ENCODE measurements around the gene RBMS1. TPM values are rescaled to one million over a fixed set of nuclear protein-coding genes. Genes with fewer than 3 reads are reported as not detected.

Gene RBMS1
- total and polyA plus RNA-seq, 2 of the 13 experiments (the other 11 are each of a cell fraction or from before 2014, with no cell fraction given) = 55.5 to 110 TPM

DNA sequence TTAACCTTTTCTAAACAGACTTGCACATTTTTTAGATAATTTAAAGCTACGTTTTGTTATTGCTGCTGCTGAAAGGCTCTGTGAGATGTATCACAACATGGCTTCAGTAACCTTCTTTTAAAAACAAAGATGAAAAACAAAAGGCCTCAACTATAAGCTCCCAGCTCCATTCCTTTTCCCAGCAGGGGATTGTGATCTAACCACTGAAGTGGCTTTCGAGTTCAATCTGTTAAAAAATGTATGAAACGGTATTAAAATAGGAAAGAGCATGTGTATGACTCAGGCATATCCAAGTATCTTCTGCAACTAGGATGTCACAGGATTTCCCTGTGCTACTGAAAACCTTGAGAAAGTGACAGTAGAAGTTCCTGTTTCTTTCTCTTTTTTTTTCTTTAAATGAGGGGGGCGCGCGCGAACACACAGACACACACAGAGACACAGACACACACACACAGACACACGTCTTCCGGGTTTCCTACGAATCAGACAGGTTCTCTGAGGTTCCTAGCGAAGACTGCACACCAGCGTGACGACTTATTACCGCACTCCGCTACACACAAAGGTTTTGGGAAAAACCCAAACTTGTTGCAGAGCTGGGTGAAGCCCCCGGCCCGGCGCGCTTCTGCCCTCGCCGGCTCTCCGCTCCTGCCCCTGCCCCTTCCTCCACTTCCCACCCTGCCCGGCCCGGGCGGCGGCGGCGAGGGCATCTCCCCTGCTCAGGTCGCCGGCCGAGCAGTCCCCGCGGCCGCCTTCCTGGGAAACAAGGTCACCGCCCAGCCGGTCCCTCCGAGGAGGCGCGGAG lies 86.8 kb downstream of the RBMS1 start (continued):
- TF ChIP-seq, protein P1, sequence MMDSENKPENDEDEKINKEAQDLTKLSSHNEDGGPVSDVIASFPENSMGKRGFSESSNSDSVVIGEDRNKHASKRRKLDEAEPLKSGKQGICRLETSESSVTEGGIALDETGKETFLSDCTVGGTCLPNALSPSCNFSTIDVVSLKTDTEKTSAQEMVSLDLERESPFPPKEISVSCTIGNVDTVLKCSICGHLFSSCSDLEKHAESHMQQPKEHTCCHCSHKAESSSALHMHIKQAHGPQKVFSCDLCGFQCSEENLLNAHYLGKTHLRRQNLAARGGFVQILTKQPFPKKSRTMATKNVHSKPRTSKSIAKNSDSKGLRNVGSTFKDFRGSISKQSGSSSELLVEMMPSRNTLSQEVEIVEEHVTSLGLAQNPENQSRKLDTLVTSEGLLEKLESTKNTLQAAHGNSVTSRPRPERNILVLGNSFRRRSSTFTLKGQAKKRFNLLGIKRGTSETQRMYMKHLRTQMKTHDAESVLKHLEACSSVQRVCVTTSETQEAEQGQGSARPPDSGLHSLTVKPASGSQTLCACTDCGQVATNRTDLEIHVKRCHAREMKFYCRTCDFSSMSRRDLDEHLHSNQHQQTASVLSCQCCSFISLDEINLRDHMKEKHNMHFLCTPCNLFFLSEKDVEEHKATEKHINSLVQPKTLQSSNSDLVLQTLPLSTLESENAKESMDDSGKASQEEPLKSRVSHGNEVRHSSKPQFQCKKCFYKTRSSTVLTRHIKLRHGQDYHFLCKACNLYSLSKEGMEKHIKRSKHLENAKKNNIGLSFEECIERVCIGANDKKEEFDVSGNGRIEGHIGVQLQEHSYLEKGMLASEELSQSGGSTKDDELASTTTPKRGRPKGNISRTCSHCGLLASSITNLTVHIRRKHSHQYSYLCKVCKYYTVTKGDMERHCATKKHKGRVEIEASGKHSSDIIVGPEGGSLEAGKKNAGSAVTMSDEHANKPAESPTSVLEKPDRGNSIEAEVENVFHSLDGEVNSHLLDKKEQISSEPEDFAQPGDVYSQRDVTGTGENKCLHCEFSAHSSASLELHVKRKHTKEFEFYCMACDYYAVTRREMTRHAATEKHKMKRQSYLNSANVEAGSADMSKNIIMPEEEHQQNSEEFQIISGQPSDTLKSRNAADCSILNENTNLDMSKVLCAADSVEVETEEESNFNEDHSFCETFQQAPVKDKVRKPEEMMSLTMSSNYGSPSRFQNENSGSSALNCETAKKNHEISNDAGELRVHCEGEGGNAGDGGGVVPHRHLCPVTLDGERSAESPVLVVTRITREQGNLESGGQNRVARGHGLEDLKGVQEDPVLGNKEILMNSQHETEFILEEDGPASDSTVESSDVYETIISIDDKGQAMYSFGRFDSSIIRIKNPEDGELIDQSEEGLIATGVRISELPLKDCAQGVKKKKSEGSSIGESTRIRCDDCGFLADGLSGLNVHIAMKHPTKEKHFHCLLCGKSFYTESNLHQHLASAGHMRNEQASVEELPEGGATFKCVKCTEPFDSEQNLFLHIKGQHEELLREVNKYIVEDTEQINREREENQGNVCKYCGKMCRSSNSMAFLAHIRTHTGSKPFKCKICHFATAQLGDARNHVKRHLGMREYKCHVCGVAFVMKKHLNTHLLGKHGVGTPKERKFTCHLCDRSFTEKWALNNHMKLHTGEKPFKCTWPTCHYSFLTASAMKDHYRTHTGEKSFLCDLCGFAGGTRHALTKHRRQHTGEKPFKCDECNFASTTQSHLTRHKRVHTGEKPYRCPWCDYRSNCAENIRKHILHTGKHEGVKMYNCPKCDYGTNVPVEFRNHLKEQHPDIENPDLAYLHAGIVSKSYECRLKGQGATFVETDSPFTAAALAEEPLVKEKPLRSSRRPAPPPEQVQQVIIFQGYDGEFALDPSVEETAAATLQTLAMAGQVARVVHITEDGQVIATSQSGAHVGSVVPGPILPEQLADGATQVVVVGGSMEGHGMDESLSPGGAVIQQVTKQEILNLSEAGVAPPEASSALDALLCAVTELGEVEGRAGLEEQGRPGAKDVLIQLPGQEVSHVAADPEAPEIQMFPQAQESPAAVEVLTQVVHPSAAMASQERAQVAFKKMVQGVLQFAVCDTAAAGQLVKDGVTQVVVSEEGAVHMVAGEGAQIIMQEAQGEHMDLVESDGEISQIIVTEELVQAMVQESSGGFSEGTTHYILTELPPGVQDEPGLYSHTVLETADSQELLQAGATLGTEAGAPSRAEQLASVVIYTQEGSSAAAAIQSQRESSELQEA (CRISPR knock-in tag; IDR thresholded peaks at IDR 0.05; ENCODE audit: not compliant biosample characterization) = no peak
- no peak for TF ChIP-seq SMARCC2 (IDR thresholded peaks at IDR 0.05)
- TF ChIP-seq ZSCAN9 (CRISPR knock-in tag; IDR thresholded peaks at IDR 0.05; ENCODE audit: borderline replicate concordance) = no peak
- TF ChIP-seq ELF1 (CRISPR knock-in tag; IDR thresholded peaks at IDR 0.05) = peak; percentile 61
- TF ChIP-seq ZNF777 (CRISPR knock-in tag; IDR thresholded peaks at IDR 0.05) = no peak; the same call in 1 of the 2 replicates
- TF ChIP-seq ZBTB1 (CRISPR knock-in tag; IDR thresholded peaks at IDR 0.05; ENCODE audit: borderline replicate concordance) = no peak
- no peak for TF ChIP-seq LCORL (IDR thresholded peaks at IDR 0.05)
- TF ChIP-seq LCORL (CRISPR knock-in tag; IDR thresholded peaks at IDR 0.05) = no peak
- no peak for TF ChIP-seq ZMYM4 (CRISPR knock-in tag; IDR thresholded peaks at IDR 0.05)
- TF ChIP-seq RFXAP (CRISPR knock-in tag; IDR thresholded peaks at IDR 0.05; ENCODE audit: borderline replicate concordance) = no peak; the same call in 1 of the 2 replicates
- TF ChIP-seq, protein P2, sequence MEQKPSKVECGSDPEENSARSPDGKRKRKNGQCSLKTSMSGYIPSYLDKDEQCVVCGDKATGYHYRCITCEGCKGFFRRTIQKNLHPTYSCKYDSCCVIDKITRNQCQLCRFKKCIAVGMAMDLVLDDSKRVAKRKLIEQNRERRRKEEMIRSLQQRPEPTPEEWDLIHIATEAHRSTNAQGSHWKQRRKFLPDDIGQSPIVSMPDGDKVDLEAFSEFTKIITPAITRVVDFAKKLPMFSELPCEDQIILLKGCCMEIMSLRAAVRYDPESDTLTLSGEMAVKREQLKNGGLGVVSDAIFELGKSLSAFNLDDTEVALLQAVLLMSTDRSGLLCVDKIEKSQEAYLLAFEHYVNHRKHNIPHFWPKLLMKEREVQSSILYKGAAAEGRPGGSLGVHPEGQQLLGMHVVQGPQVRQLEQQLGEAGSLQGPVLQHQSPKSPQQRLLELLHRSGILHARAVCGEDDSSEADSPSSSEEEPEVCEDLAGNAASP (CRISPR knock-in tag; IDR thresholded peaks at IDR 0.05; ENCODE audit: borderline replicate concordance) = no peak
- no peak for TF ChIP-seq FOXM1 (CRISPR knock-in tag; IDR thresholded peaks at IDR 0.05)
- TF ChIP-seq ZNF557 (CRISPR knock-in tag; IDR thresholded peaks at IDR 0.05) = no peak
- no peak for TF ChIP-seq WIZ (CRISPR knock-in tag; IDR thresholded peaks at IDR 0.05)
- TF ChIP-seq, protein P3, sequence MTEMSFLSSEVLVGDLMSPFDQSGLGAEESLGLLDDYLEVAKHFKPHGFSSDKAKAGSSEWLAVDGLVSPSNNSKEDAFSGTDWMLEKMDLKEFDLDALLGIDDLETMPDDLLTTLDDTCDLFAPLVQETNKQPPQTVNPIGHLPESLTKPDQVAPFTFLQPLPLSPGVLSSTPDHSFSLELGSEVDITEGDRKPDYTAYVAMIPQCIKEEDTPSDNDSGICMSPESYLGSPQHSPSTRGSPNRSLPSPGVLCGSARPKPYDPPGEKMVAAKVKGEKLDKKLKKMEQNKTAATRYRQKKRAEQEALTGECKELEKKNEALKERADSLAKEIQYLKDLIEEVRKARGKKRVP (CRISPR knock-in tag; IDR thresholded peaks at IDR 0.05) = no peak
- no peak for TF ChIP-seq IKZF4 (CRISPR knock-in tag; IDR thresholded peaks at IDR 0.05; ENCODE audit: borderline replicate concordance, low read depth, not compliant biosample characterization)
- TF ChIP-seq ZNF547 (CRISPR knock-in tag; IDR thresholded peaks at IDR 0.05) = no peak
- TF ChIP-seq GATAD2A (CRISPR knock-in tag; IDR thresholded peaks at IDR 0.05) = no peak
- no peak for TF ChIP-seq TCF7L2 (IDR thresholded peaks at IDR 0.05; ENCODE audit: low read depth, low read length)
- no peak for TF ChIP-seq NCOA5 (CRISPR knock-in tag; IDR thresholded peaks at IDR 0.05)

Measured in HepG2 (cell line).